HepG2 (cell line): ENCODE data around the gene HPD. TPM values are rescaled to one million over a fixed set of nuclear protein-coding genes. Genes with fewer than 3 reads are reported as not detected.
A peak's percentile ranks its signal among the peaks of the same experiment; 100 is the strongest.

ENCODE experiments used
- MXI1 ChIP-seq: IDR thresholded peaks from 3 replicates; pipeline ENCODE4 v1.6.1; 2012; ENCODE audit warnings: low read depth, low read length, inconsistent platforms, borderline replicate concordance
- NFKB2 ChIP-seq: sonication (generic); formaldehyde crosslinking; IDR thresholded peaks from 2 replicates; pipeline ENCODE4 v1.4.0; 2020; ENCODE audit warnings: missing genetic modification reagents, borderline replicate concordance
- RFXANK ChIP-seq: IDR thresholded peaks from 2 replicates; pipeline ENCODE4 v1.6.1; 2016
- ZNF18 ChIP-seq: sonication (generic); formaldehyde crosslinking; IDR thresholded peaks from 2 replicates; pipeline ENCODE4 v1.8.0; 2022; ENCODE audit warnings: mild to moderate bottlenecking, missing genetic modification reagents; ENCODE audit not compliant: insufficient replicate concordance
- ZNF253 ChIP-seq: sonication (generic); formaldehyde crosslinking; IDR thresholded peaks from 2 replicates; pipeline ENCODE4 v1.8.0; 2022; ENCODE audit warnings: mild to moderate bottlenecking, missing genetic modification reagents, borderline replicate concordance
- ZNF672 ChIP-seq: sonication (generic); formaldehyde crosslinking; IDR thresholded peaks from 2 replicates; pipeline ENCODE4 v1.8.1; 2022; ENCODE audit warnings: missing genetic modification reagents
- polyA plus RNA-seq, 8 experiments: library from polyadenylated mRNA; depleted of rRNA in 3 of 8; stranded (reverse) in 7 of 8; unstranded in 1 of 8; fragments of >200 nt; fragmentation: Illumina TruSeq in 4 of 8; extraction: Trizol in 4 of 8; gene quantifications; 2 replicates each; pipeline versions ENCODE4 v1.2.1 to v1.2.3, GENCODE V29; 2011 to 2016; ENCODE audit warnings: low read depth in 4 of 8, missing spikeins in 1 of 8, mixed read lengths in 1 of 8; ENCODE audit not compliant: insufficient read depth in 1 of 8
- total RNA-seq, 5 experiments: library from RNA; depleted of rRNA; stranded (reverse); fragments of >200 nt; fragmentation: Illumina TruSeq; extraction: Trizol; gene quantifications; 2 replicates each; pipeline ENCODE4 v1.2.3, GENCODE V29; 2016; ENCODE audit warnings: low read depth in 1 of 5
- TF ChIP-seq, protein P1 (sequence below): sonication (generic); formaldehyde crosslinking; IDR thresholded peaks from 2 replicates; pipeline ENCODE4 v1.8.1; 2023; ENCODE audit warnings: mild to moderate bottlenecking, missing genetic modification reagents, borderline replicate concordance
- TF ChIP-seq, protein P2 (sequence below): fragments of 450-650 bp; IDR thresholded peaks from 2 replicates; pipeline ENCODE4 v1.6.1; 2017; ENCODE audit warnings: mild to moderate bottlenecking

HPD gene
- total and polyA plus RNA-seq, 2 of the 13 experiments (the other 11 are each of a cell fraction or from before 2014, with no cell fraction given) = 120 to 195 TPM

DNA sequence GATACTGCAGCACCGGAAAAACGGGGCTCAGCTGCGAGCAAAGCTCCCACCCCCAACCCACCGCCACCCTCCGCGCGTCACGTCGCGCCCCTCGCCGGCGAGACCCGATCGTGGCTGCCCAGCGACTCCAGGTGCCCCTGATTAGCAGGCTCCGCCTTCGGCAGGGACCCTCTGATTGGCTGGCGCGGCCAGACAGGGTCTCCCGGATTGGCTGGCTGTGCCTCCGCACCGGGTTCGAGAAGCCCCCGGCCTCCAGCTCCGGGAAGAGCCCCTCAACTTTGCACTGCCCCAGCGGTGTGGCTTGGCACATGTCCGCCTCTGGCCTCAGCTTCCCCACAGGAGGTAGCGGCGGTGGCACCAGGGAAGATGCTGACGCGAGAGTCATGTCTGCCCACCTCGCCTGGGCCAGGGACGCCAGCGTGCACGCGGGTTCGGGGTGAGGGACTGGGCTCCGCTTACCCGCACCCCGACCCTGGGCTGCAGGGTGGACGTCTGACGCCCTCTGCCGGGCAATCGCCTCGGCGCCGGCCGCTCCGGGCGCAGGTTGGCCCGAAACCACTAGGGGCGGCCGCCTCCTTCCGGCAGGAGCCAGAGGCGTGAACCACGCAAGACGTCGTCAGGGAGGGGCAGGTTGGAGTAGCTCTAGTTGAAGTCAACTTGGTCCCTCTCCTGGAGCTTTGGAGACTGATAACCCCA, 64.7 kb downstream of the HPD start (continued):
- TF ChIP-seq NFKB2 (CRISPR knock-in tag) = peak; percentile 71; the same call in 1 of the 2 replicates
- TF ChIP-seq ZNF18 (CRISPR knock-in tag) = no peak
- TF ChIP-seq MXI1 = peak; percentile 77; the same call in 1 of the 3 replicates
- TF ChIP-seq, protein P1, sequence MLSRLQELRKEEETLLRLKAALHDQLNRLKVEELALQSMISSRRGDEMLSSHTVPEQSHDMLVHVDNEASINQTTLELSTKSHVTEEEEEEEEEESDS (CRISPR knock-in tag) = 0 out of 2 replicates have a peak, but pooled peaks have one; percentile 43
- TF ChIP-seq RFXANK = peak; percentile 41; the same call in 1 of the 2 replicates
- peak; percentile 44; the same call in 1 of the 2 replicates for TF ChIP-seq ZNF672
- TF ChIP-seq ZNF253 (CRISPR knock-in tag) = peak; percentile 84; the same call in 1 of the 2 replicates
- TF ChIP-seq, protein P2, sequence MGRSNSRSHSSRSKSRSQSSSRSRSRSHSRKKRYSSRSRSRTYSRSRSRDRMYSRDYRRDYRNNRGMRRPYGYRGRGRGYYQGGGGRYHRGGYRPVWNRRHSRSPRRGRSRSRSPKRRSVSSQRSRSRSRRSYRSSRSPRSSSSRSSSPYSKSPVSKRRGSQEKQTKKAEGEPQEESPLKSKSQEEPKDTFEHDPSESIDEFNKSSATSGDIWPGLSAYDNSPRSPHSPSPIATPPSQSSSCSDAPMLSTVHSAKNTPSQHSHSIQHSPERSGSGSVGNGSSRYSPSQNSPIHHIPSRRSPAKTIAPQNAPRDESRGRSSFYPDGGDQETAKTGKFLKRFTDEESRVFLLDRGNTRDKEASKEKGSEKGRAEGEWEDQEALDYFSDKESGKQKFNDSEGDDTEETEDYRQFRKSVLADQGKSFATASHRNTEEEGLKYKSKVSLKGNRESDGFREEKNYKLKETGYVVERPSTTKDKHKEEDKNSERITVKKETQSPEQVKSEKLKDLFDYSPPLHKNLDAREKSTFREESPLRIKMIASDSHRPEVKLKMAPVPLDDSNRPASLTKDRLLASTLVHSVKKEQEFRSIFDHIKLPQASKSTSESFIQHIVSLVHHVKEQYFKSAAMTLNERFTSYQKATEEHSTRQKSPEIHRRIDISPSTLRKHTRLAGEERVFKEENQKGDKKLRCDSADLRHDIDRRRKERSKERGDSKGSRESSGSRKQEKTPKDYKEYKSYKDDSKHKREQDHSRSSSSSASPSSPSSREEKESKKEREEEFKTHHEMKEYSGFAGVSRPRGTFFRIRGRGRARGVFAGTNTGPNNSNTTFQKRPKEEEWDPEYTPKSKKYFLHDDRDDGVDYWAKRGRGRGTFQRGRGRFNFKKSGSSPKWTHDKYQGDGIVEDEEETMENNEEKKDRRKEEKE = no peak
